ENCODE data around the gene SLC30A3.
"Not testable (repeated sequence)": the region's sequence is repeated elsewhere in the genome, so short reads cannot be mapped to it uniquely, and the experiment has no call there.

The SLC30A3 gene

GRCh38 chr2:27285481-27285880, 22.6 kb upstream of the SLC30A3 start:
- no peak for DNase-seq (ENCODE audit: low read depth)

- no peak for DNase-seq (ENCODE audit: low read depth)
Observed at GRCh38 chr2:27284996-27285395, 22.1 kb upstream of the SLC30A3 start.

- DNase-seq (ENCODE audit: low read depth), result no peak
Observed at GRCh38 chr2:27282892-27283291, 20.0 kb upstream of the SLC30A3 start.

- no peak for DNase-seq (ENCODE audit: low read depth)
Observed at GRCh38 chr2:27281855-27282559, 19.2 kb upstream of the SLC30A3 start, which contains the start of gene TRIM54. Gene TRIM54 (plus strand): TSS chr2:27282429. CDS start chr2:27282732, 303 bp downstream.

- no peak for DNase-seq (ENCODE audit: low read depth)
Observed at GRCh38 chr2:27281442-27281841, 18.6 kb upstream of the SLC30A3 start.

- DNase-seq (ENCODE audit: low read depth), result no peak
Observed at GRCh38 chr2:27280826-27281225, 18.0 kb upstream of the SLC30A3 start.

GRCh38 chr2:27278010-27278409, 15.2 kb upstream of the SLC30A3 start:
- DNase-seq (ENCODE audit: low read depth), result no peak

GRCh38 chr2:27275211-27276150, 12.6 kb upstream of the SLC30A3 start, which contains the start of gene DNAJC5G:
Gene DNAJC5G (plus strand): TSS chr2:27275433. CDS start chr2:27276729, 1,296 bp downstream.
- no peak for DNase-seq (ENCODE audit: low read depth)

GRCh38 chr2:27272537-27273522, 10.0 kb upstream of the SLC30A3 start:
- DNase-seq (ENCODE audit: low read depth), result not testable (repeated sequence)

GRCh38 chr2:27271631-27272340, 8.9 kb upstream of the SLC30A3 start:
- no peak for DNase-seq (ENCODE audit: low read depth)

- no peak for DNase-seq (ENCODE audit: low read depth)
Observed at GRCh38 chr2:27270670-27271069, 7.8 kb upstream of the SLC30A3 start.

- DNase-seq (ENCODE audit: low read depth), result no peak
Observed at GRCh38 chr2:27270131-27270530, 7.3 kb upstream of the SLC30A3 start.

GRCh38 chr2:27268296-27268695, 5.4 kb upstream of the SLC30A3 start:
- not testable (repeated sequence) for DNase-seq (ENCODE audit: low read depth)

- no peak for DNase-seq (ENCODE audit: low read depth)
Observed at GRCh38 chr2:27265536-27265870, 2.7 kb upstream of the SLC30A3 start.

- DNase-seq (ENCODE audit: low read depth), result peak; percentile 39
Observed at GRCh38 chr2:27264753-27265535, 2.1 kb upstream of the SLC30A3 start.

GRCh38 chr2:27264253-27264752, 1.5 kb upstream of the SLC30A3 start:
- no peak for DNase-seq (ENCODE audit: low read depth)

GRCh38 chr2:27263287-27264252, 723 bp upstream of the SLC30A3 start:
- no peak for DNase-seq (ENCODE audit: low read depth)

- DNase-seq (ENCODE audit: low read depth), result no peak
Observed at GRCh38 chr2:27261926-27262298, 935 bp downstream of the SLC30A3 start.

Data from T-helper 22 cell (primary cell).